Activated naive CD4-positive, alpha-beta T cell treated with anti-CD3 and anti-CD28 coated beads, Interleukin-2, amount 10 ng/mL, durations not matched to agents 7 days and 5 days (primary cell): ENCODE data around the gene PDGFC.

Experiments used
- CTCF ChIA-PET: fragments of 350-600 bp; sonication (Branson Sonifier 250); formaldehyde crosslinking; loops from one replicate; lab custom pipeline; 2021; ENCODE audit warnings: antibody characterized with exemption; lab: Charles Lee
- DNase-seq: peaks from one replicate; pipeline ENCODE4 v3.0.0-alpha.2; 2020
- H3K27ac Mint-ChIP-seq: one replicate; pipeline ENCODE4 v1.8.0; 2021; ENCODE audit warnings: mild to moderate bottlenecking, moderate library complexity, mixed read lengths
- H3K27me3 Mint-ChIP-seq: one replicate; pipeline ENCODE4 v1.8.0; 2021; ENCODE audit warnings: mild to moderate bottlenecking, mixed read lengths
- H3K36me3 Mint-ChIP-seq: one replicate; pipeline ENCODE4 v1.8.0; 2021; ENCODE audit warnings: mixed read lengths
- H3K4me1 Mint-ChIP-seq: one replicate; pipeline ENCODE4 v1.8.0; 2021; ENCODE audit warnings: mixed read lengths
- H3K4me3 Mint-ChIP-seq: one replicate; pipeline ENCODE4 v1.8.0; 2021; ENCODE audit warnings: mild to moderate bottlenecking, moderate library complexity, mixed read lengths
- H3K9me3 Mint-ChIP-seq: one replicate; pipeline ENCODE4 v1.8.0; 2021; ENCODE audit warnings: mixed read lengths

PDGFC gene

GRCh38 chr4:156971676-156972378, at the start of gene PDGFC:
Gene PDGFC (minus strand): TSS chr4:156971799. CDS start chr4:156970903, 896 bp downstream.
- H3K27me3 Mint-ChIP-seq: peaks cover 47% of the 10 kb centered on the region

GRCh38 chr4:157020882-157021281, 49.3 kb upstream of the PDGFC start:
- Mint-ChIP-seq H3K27me3 (no peaks in the 10 kb centered on the region), H3K36me3 (no peaks in the 10 kb centered on the region), H3K4me1 (no peaks in the 10 kb centered on the region), H3K9me3 (no peaks in the 10 kb centered on the region), H3K27ac (no peak overlapping the region), H3K4me3 (no peak overlapping the region)
- DNase-seq: no peak
- CTCF ChIA-PET: no interaction called here

More at GRCh38 chr4:156971676-156972378, at the start of gene PDGFC:
- Mint-ChIP-seq H3K9me3 (no peaks in the 10 kb centered on the region), H3K4me1 (peaks cover 6% of the 10 kb centered on the region), H3K27ac (no peak within 1 kb of the TSS), H3K36me3 (peaks cover 6% of the 10 kb centered on the region), H3K4me3 (no peak within 1 kb of the TSS)
- DNase-seq: peak; percentile 20
- CTCF ChIA-PET: no interaction called here

GRCh38 chr4:157018920-157019490, 47.4 kb upstream of the PDGFC start:
- Mint-ChIP-seq H3K9me3 (no peaks in the 10 kb centered on the region), H3K27ac (no peak overlapping the region), H3K4me1 (no peaks in the 10 kb centered on the region), H3K36me3 (no peaks in the 10 kb centered on the region), H3K4me3 (no peak overlapping the region), H3K27me3 (no peaks in the 10 kb centered on the region)
- CTCF ChIA-PET: no interaction called here
- DNase-seq: no peak

- no peak overlapping the region for H3K4me3 Mint-ChIP-seq
- DNase-seq: no peak
Measured at GRCh38 chr4:157014621-157015591, 43.3 kb upstream of the PDGFC start.

GRCh38 chr4:157013656-157014055, 42.1 kb upstream of the PDGFC start:
- H3K27ac Mint-ChIP-seq: no peak overlapping the region
- no peak overlapping the region for H3K4me3 Mint-ChIP-seq
- H3K9me3 Mint-ChIP-seq: no peaks in the 10 kb centered on the region
- CTCF ChIA-PET: no interaction called here
- no peak for DNase-seq
- no peaks in the 10 kb centered on the region for H3K27me3 Mint-ChIP-seq
- H3K4me1 Mint-ChIP-seq: no peaks in the 10 kb centered on the region
- H3K36me3 Mint-ChIP-seq: no peaks in the 10 kb centered on the region

More at GRCh38 chr4:157014621-157015591, 43.3 kb upstream of the PDGFC start:
- Mint-ChIP-seq H3K27me3 (no peaks in the 10 kb centered on the region), H3K36me3 (no peaks in the 10 kb centered on the region), H3K4me1 (no peaks in the 10 kb centered on the region), H3K9me3 (no peaks in the 10 kb centered on the region), H3K27ac (no peak overlapping the region)
- CTCF ChIA-PET: no interaction called here

GRCh38 chr4:157012781-157013180, 41.2 kb upstream of the PDGFC start:
- H3K27ac Mint-ChIP-seq: no peak overlapping the region
- CTCF ChIA-PET: no interaction called here
- no peak for DNase-seq
- no peaks in the 10 kb centered on the region for H3K36me3 Mint-ChIP-seq
- H3K4me3 Mint-ChIP-seq: no peak overlapping the region
- no peaks in the 10 kb centered on the region for H3K4me1 Mint-ChIP-seq
- H3K9me3 Mint-ChIP-seq: no peaks in the 10 kb centered on the region
- H3K27me3 Mint-ChIP-seq: no peaks in the 10 kb centered on the region

GRCh38 chr4:157012296-157012695, 40.7 kb upstream of the PDGFC start:
- H3K4me1 Mint-ChIP-seq: no peaks in the 10 kb centered on the region
- no peaks in the 10 kb centered on the region for H3K27me3 Mint-ChIP-seq
- no peak overlapping the region for H3K27ac Mint-ChIP-seq
- CTCF ChIA-PET: no interaction called here
- no peak for DNase-seq
- no peak overlapping the region for H3K4me3 Mint-ChIP-seq
- H3K36me3 Mint-ChIP-seq: no peaks in the 10 kb centered on the region
- no peaks in the 10 kb centered on the region for H3K9me3 Mint-ChIP-seq

- Mint-ChIP-seq H3K9me3 (no peaks in the 10 kb centered on the region), H3K27ac (no peak overlapping the region), H3K36me3 (no peaks in the 10 kb centered on the region), H3K4me1 (no peaks in the 10 kb centered on the region), H3K27me3 (no peaks in the 10 kb centered on the region), H3K4me3 (no peak overlapping the region)
- CTCF ChIA-PET: no interaction called here
- no peak for DNase-seq
Measured at GRCh38 chr4:157010630-157011029, 39.0 kb upstream of the PDGFC start.

GRCh38 chr4:157005831-157006230, 34.2 kb upstream of the PDGFC start:
- no peaks in the 10 kb centered on the region for H3K27me3 Mint-ChIP-seq
- H3K36me3 Mint-ChIP-seq: no peaks in the 10 kb centered on the region
- H3K4me3 Mint-ChIP-seq: no peak overlapping the region
- H3K9me3 Mint-ChIP-seq: no peaks in the 10 kb centered on the region
- CTCF ChIA-PET: no interaction called here
- H3K4me1 Mint-ChIP-seq: no peaks in the 10 kb centered on the region
- H3K27ac Mint-ChIP-seq: no peak overlapping the region
- no peak for DNase-seq

- H3K9me3 Mint-ChIP-seq: no peaks in the 10 kb centered on the region
- H3K4me1 Mint-ChIP-seq: no peaks in the 10 kb centered on the region
- H3K27ac Mint-ChIP-seq: no peak overlapping the region
- DNase-seq: no peak
- CTCF ChIA-PET: no interaction called here
- H3K4me3 Mint-ChIP-seq: no peak overlapping the region
- no peaks in the 10 kb centered on the region for H3K27me3 Mint-ChIP-seq
- no peaks in the 10 kb centered on the region for H3K36me3 Mint-ChIP-seq
Measured at GRCh38 chr4:157005193-157005592, 33.6 kb upstream of the PDGFC start.

- no peak for DNase-seq
- Mint-ChIP-seq H3K4me1 (no peaks in the 10 kb centered on the region), H3K27me3 (no peaks in the 10 kb centered on the region), H3K27ac (no peak overlapping the region), H3K36me3 (no peaks in the 10 kb centered on the region), H3K9me3 (no peaks in the 10 kb centered on the region), H3K4me3 (no peak overlapping the region)
- CTCF ChIA-PET: no interaction called here
Measured at GRCh38 chr4:157004279-157005161, 32.9 kb upstream of the PDGFC start.

GRCh38 chr4:156999175-156999517, 27.5 kb upstream of the PDGFC start:
- Mint-ChIP-seq H3K36me3 (no peaks in the 10 kb centered on the region), H3K4me1 (no peaks in the 10 kb centered on the region), H3K9me3 (peaks cover 4% of the 10 kb centered on the region), H3K4me3 (no peak overlapping the region), H3K27me3 (no peaks in the 10 kb centered on the region), H3K27ac (no peak overlapping the region)
- CTCF ChIA-PET: no interaction called here
- no peak for DNase-seq

- H3K4me3 Mint-ChIP-seq: no peak overlapping the region
Measured at GRCh38 chr4:156998500-156999174, 27.0 kb upstream of the PDGFC start.

More at GRCh38 chr4:156998500-156999174, 27.0 kb upstream of the PDGFC start:
- H3K4me1 Mint-ChIP-seq: no peaks in the 10 kb centered on the region
- peaks cover 4% of the 10 kb centered on the region for H3K9me3 Mint-ChIP-seq
- CTCF ChIA-PET: no interaction called here
- no peaks in the 10 kb centered on the region for H3K27me3 Mint-ChIP-seq
- H3K27ac Mint-ChIP-seq: no peak overlapping the region
- no peaks in the 10 kb centered on the region for H3K36me3 Mint-ChIP-seq
- no peak for DNase-seq
